NCI-H69 (cell line): ENCODE measurements around the gene ATP11B.

Source experiments
- DNase-seq: peaks from one replicate; lab custom pipeline; 2025; lab: John Stamatoyannopoulos, UW

Gene ATP11B

DNA sequence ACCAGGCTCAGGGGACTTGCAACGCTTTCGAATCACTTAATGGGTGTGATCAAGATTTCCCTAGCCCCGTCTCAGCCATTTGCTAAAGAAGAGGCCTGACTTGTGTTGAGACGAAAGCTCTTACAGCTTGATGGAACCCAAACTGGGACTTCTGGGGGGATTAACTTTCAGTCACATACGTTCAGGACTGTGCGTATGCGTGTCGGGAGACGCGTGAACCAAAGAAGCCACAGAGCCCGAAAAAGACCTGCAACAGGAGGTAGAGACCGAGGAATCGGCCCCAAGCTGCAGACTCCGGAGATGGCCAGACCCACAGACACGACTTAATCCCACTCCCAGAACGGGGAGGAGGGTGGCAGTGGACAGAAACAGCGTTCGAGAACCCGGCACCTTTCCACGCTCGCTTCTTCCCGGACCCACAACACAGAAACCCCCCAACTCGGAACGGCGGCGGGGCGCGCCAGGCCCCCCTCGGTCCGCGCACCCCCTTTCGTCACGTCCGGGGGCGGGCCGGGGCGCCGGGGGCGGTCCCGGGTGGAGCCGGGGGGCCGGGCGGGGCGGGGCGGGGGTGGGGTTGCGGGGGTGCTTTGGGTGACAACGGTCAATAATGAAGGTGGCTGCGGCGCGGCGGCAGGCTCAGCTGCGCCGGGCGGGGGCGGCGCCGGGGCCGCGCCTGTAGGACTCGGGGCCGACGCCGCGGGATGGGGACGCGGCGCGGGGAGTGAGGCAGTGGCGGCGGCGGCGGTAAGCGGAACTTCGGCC, at the start of gene ATP11B:
TSS of gene ATP11B (plus strand) at position 604 of the 762 bp plus-strand sequence. CDS start 256 bp downstream, outside the sequence.
- peak; percentile 87 for DNase-seq

DNA sequence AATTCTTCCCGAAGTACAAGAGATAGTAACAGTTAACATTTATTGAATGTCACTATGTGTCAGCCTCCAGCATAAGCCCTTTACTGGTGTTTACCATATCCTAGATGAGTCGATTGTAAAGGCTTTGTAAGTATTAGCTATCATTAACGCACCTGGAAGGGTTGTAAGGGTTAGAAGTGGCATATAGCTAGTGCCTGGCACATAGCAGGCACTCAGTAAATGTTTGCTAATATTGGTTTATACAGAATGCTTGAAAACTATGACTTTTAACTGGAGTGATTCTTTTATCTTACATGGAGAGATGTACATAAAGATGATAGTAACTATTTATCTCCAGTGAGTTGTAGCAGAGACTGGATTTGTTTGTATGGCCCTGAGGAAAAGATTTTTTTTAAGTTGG, 46.3 kb upstream of the ATP11B start:
- no peak for DNase-seq

DNA sequence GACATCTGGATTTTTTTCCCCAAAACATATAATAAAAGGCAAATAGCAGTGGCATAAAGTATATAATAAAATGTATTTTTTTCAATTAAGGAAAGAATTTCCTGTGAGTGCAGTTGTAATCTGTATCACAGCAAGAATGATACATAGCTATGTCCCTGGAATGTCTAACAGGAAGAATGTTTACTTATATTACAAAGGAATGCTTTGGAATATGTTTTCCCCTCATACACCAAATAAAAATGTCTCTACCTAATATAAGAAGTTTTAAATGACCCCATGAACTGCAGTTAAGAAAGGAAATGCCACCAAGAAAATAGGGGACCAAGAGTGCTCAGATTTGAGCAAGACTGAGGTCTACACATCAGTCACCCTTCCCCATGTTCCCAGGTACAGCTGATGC, 38.0 kb upstream of the ATP11B start:
- DNase-seq: no peak

DNA sequence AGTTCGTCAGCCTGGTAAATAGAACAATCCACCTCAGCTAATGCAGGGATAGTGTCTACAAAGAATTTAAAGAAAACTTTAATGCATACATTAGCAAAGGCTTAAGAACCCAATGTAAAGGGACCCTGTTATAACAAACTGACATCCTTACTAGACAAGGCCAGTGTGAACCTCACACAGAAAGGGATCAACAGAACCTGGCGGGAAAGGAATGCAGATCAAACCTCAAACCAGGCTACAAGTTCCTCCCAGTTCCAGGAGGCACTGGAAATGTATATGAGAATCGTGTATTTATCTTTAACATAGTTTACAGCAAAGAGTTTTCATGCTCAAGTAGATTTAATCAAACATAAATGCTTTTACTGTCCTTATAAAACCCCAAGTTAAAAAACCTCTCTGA, 37.6 kb upstream of the ATP11B start:
- DNase-seq: no peak

DNA sequence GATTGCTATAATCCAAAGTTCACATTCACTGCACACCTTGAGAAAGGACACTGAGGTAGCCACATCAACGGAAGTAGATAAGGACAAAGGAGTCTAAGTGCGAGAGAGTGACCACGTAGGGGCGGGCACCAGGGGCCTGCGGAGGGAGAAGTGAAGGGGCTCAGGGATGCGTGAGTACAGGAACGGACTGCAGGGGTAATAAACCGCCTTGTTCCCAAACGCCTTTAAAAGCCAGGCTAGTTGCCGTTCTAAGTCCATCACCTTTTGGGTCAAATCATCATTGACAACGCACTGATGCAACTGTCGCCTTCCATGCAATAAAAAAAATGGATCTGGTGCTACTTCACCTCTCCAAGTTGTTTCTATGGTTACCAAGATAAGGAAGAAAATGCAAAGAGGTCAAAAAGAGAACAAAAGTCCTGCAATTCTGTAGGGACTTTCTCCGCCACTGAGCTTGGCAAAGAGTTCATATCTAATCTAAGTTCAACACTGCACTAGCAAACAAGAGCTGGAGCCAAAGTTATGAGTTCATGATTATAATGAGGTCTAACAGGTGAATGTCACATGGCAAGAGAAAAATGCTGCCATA, 32.6 kb upstream of the ATP11B start:
- DNase-seq: no peak

DNA sequence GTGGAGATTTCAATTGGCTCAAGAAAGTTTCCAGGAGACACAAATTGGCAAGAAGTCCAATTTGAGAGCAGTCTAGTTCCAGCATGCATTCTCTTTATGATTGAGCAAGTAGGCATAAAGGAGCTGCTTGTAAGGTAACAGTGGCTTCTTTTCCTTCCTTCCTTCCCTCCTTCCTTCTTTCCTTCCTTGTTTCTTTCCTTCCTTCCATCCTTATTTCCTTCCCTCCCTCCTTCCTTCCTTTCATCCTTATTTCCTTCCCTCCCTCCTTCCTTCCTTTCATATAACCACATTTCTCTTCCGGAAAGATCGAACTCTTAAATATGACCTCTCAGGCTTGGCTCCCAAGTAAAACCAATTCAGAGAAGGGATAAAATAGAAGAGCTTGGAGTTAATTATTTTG, 29.4 kb upstream of the ATP11B start:
- no peak for DNase-seq

DNA sequence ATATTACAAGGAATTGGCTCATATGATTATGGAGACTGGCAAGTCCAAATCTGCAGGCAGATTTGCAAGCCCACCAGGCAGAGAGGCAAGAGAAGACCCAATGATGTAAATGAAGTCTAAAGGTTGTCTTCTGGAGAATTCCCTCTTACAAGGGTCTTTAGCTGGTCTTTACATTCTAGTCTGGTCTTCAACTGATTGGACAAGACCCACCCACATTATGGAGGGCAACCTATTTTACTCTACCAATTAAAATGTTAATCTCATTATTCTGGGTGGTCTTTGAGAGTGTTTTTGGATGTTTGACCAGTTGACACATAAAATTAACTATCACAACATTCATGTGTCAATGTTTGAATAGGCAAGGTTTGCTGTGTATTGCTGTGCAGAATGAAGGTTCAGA, 28.0 kb upstream of the ATP11B start:
- no peak for DNase-seq

DNA sequence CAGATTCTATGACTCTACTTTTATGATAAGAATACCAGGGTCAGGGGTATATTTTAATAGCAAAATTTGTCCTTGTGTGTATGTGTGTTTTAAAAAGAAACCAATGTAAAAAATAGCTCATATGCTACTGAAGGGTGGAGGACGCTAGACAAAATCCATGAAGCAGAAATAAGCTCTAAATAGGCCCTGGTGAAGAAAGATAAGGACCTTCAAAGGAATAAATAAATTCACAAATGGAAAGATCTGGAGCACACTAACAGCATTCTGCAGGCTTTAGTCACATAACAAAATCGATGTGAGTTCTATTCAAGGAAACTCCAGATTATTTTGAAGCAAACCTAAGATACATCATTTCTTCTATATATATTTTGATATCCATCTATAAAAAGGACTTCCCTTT, 27.2 kb upstream of the ATP11B start:
- no peak for DNase-seq

DNA sequence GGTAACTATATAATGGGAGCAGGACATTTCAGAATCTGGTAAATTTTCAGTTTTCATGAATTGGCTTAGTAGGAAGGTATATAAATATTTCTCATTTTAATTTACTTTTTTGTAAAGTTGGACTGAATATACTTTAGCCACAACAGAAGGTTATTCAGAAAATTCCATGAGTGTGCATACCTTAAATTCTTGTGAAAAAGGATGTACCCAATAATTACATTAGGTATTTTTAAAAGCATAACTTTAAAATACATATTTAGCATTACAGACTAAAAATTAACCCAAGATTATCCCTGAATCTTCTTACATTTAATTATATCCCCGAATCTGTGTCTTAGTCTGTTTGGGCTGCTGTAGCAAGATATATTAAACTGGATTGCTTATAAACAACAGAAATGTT, 24.9 kb upstream of the ATP11B start:
- no peak for DNase-seq

DNA sequence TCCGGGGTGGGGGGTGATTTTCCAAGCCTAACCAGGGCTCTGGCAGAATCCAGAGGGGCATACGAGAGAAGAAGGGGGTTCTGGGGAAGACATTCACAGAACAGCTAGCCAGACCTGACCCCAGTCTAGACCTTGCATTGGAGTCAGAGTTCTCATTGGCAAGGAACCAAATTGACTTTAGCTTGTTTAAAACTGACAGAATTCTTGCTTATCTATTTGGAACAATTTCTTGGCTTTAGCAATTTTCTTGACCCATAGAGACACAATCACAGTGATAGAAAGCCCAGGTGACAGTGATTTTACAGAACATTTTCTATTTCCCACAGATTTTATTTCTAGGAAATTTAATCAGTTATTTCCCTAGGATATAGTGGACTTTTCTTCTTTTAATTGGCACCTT, 23.6 kb upstream of the ATP11B start:
- DNase-seq: no peak

DNA sequence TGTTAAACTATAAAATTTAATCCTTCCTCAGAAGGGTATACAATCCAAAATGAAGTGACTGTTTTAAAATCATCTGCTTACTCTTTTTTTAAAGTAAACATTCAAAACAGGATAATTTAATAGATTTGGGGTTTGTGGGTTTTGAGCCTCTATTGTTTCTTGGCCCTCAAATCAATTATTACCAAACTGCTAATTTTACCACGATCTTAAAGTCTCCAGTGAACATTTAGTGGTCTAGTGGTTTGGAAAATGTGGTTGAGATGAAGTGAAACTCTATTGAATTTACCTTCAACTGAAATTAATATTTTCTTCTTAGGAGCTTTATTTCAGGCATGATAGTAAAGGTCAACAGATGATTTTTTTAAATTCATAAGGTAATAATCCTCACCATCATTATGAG, 11.2 kb upstream of the ATP11B start:
- DNase-seq: no peak

DNA sequence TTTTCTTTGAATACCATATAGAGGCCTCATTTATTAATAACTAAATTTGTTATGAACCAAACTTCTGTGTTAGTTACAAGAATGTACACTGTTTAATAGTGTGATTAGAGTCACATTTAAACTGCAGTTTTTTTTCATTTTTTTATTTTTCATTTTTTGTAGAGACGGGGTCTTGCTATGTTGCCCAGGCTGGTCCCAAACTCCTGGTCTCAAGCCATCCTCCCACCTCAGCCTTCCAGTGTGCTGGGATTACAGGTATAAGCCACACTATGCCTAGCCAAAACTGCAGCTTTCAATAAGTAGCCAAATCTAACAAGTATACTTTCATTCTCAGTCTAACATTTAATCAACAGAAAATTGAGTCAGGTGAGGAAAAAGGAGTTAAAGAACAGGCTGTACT, 10.2 kb upstream of the ATP11B start:
- no peak for DNase-seq

DNA sequence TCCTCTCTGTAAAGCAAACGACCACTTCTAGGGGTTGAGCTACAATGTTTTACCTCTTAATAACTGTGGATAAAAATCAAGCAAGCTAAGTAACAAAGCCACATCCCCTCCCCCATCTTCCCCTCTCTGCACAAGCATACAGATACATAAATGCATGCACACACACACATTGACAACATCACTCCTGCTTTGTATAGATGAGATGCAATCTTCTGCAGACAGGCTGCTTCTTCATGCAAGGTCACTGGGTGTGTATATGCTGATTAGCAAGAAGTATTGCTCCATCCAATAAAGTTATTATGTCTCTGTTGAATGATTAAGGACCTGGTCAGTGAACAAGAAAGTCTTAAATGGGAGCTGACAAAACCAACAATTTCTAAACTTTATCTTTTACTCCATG, 8.8 kb upstream of the ATP11B start:
- DNase-seq: no peak

DNA sequence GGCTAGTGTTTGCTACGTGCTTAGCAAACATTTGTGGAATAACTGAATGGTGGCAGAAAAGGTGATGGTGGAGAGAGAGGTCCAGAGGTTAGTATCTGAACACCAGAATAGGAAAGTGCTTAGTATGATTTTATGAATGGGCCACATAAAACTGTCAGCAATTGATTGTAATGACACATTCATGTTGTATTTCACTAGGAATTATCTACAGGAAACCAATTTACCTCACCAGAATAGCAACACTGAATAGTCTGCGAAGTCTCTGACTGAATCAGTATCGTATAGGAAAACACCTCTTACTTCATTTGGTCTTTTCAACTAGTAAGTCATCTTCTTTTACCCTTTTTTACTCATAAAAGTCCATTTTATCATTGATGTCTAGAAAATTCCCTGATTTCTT, 8.2 kb upstream of the ATP11B start:
- DNase-seq: no peak

DNA sequence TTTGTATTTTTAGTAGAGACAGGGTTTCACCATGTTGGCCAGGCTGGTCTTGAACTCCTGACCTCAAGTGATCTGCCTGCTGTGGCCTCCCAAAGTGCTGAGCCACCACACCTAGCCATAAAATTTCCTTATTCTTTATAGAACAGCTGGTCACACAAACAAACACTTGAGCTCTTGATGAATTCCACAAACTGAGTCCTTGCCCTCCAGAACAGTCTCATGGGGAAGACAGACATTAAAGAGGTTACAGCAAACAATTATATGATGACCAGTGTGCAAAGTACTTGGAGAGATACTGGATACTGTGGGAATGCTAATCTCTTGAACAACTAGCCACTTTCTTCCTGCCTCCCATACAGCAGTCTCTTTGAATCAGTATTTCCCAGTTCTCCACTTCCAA, 7.5 kb upstream of the ATP11B start:
- no peak for DNase-seq

DNA sequence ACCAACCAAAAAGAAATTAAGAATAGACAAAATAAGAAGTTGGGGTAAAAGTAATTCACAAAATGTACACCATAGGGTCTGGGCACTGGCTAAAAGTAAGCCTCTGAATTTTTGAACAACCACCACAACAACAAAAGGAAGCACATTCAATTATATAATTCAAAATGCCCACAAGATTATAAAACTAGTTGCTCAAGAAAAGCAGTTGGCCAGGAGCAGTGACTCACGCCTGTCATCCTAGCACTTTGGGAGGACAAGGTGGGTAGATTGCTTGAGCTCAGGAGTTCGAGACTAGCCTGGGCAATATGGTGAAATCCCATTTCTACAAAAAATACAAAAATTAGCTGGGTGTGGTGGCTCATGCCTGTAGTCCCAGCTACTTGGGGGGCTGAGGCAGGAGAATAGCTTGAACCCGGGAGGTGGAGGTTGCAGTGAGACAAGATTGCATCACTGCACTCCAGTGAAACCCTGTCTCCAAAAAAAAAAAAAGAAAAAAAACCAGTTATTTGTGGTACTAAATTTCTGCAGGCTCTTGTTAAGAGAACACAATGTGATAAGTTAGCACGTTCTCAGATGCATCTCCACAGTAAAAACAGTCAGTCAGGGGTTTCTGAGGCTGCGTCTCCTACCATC, 6.6 kb upstream of the ATP11B start:
- DNase-seq: no peak

DNA sequence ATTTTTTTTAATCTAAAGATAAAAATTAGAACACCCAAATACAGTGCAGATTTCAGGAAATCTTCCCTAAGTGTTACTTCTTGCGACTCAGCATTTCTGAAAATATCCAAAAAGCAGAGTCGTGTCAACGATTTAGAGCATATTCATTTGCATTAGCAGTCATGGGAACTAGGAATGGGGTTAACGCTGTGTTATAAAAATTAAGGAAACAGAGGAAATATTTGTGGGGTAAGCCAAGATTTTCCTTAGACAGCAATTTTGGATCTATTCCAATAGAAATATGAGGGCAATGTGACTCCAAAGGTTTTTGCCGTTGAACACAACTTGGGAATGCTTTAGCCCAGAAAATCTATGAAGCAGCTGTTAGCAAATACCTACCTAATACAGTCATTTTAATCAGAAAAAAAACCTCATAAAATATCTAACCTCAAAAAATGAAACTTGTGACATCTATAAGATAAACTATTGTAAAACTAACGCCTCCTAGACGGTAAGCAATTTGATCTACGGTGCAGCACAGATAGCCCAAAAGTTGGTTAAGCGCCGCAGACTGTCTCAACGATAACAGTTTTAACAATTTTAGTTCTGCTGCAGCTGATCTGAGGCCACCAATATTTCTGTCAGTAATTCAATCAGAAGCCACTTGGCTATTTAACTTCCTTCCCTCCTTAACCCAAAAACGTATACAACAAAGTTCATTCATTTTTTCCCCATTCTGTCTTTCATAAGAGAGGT, 5.8 kb upstream of the ATP11B start:
- DNase-seq: no peak

DNA sequence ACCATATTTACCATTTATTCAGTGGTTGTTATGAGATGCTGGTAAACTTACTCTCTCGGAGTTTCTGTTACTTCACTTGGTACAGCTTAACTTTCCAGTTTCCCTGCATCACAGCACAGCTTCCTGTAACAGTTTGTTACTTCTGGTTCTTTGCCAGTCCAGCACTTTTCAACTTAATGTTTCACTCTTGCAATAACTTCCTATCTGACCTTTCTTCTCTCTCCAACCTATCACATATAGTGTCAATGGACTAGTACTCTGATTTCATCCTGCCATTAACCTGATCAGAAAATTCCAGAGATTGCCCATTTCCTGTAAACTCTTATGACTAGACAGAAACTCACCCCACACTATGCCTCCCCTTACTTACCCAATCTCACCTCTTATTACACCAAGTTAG, 3.9 kb upstream of the ATP11B start:
- no peak for DNase-seq

DNA sequence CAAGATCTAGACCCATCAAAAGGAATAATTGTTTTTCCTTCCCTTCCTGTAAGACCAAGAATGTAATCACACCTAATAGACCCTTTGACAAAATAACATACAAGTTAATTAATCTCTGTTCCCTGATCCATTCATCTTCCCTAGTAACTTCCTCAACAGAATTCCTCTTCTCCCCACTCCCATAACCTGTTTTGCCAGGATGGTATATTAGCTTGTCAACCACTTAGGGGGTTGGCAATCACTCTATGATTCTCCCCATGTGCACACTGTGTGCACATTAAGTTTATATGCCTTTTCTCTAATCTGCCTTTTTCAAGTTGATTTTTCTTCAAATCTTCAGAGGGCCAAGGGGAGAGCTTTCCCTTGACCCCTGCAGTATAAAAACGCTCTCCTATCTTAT, 2.7 kb upstream of the ATP11B start:
- DNase-seq: no peak

DNA sequence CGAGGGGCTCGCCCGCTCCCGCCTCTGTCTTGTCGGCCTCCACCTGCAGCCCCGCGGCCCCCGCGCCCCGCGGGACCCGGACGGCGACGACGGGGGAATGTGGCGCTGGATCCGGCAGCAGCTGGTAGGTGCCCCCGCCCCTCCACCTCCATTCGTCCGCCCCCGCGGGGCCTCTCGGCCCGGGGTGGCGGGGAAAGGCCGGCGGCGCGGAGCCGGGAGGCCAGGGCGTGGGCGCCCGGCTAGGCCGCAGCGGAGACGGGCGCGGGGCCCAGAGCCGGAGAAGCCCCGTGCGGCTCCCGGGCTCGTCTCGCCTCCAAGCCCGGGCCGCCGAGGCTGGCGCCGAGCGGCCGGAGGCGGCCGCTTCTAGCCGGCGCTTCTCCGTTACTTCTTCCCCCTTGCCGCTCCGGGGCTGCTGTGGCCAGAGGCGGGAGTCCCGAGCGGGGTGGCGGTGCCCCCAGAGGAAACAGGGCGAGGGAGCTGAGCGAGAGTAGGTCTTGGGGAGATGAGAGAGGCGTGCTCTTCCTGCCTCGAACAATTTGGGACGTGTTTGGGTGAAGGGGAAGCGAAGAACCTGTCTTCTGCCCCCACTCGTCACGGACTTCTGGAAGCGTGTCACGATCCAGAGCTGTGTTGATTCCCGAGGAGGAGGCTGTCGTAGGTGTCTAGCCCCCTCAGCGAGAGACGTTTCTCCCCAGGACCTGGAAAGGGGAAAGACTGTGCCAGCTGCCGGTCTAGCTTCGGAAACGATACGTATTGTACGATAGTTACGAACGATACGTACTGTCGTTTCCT, 555 bp downstream of the ATP11B start:
- peak; percentile 79 for DNase-seq

DNA sequence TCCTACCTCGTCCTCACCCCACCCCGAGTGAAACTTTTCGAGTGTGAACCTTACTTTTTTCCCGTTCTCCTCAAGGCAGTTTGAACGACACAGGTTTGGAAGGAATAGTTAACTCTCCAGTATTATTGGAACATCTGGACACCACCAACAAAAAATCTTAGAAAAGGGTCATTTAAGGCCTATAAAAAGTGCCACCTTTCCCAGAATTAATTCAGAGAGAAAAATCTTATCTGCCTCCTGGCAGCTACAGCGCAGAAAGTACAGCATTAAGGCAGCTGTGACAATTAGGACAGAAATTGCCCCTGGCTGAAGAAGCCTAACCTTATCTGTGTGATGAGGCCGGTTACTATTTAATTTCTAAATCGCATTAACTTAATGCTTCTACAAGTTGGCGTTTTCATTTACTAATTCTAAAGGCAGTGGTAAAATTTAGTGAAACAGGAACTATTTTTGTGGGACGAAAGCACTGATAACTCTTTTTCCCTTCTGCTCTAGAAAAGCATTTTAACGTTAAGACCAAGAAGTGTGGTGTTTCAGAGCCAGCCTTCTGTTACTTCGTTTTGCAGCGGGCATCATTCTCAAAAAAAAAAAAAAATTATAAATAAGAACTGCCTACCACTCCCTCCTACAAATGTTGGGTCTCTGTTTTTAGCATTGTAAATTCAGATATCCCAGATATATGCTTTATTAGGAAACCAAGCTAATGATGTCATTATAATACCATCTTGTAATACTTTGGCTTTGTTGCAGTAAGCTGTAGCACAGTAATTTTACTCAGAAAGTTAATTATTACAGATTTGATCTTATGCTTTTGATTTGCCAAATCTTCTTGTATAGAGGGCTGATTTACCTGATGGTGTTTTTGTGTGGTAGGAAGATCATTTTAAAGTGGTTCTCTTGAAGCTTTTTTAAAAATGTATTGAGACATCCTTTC, 1.4 kb downstream of the ATP11B start:
- DNase-seq: peak; percentile 45
